ENCODE measurements around the gene SYT2. TPM values are rescaled to one million over a fixed set of nuclear protein-coding genes. Genes with fewer than 3 reads are reported as not detected.

Gene SYT2
- total RNA-seq, 1 experiment from 2014 or later, result 0.09 TPM

DNA sequence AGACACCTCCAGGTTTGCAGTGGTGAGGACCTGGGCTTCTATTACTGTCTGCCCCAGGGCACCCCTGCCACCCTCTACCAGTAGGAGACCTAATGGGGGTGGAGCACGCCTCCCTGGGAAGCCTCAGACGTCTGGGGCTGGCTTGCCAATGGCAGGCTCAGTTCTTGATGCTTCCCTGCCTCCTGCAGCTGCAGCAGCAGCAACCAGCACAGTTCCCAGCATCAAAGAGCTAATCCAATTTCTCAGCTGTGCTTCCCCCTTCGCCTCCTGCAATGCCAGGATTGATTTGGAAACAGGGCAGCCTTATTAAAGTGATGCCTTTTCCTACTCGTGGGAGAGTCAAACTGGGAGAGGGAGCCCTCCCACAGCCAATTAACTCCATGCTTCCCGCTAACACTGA is 8.2 kb downstream of the SYT2 start:
- Mint-ChIP-seq H3K27me3 (ENCODE audit: insufficient read depth, unreplicated experiment) (peaks cover 13% of the 10 kb centered on the region), H3K4me1 (ENCODE audit: low read depth, unreplicated experiment) (no peaks in the 10 kb centered on the region), H3K4me3 (ENCODE audit: unreplicated experiment) (no peak overlapping the region), H3K9me3 (ENCODE audit: unreplicated experiment) (no peaks in the 10 kb centered on the region), H3K36me3 (ENCODE audit: insufficient read depth, unreplicated experiment) (no peaks in the 10 kb centered on the region), H3K27ac (ENCODE audit: unreplicated experiment) (no peak overlapping the region)
- intact Hi-C loops (cut with micrococcal nuclease; ENCODE audit: unreplicated experiment), result no loop called here
- Histone ChIP-seq H3K36me3 (ENCODE audit: control insufficient read depth, insufficient read depth, low read length) (no peaks in the 10 kb centered on the region), H3K9me3 (no peaks in the 10 kb centered on the region), H3K27me3 (replicated peaks; ENCODE audit: control insufficient read depth, insufficient read depth, low read length) (no peaks in the 10 kb centered on the region; the same call in 1 of the 2 replicates), H3K4me3 (ENCODE audit: low read depth, low read length) (no peak overlapping the region), H3K4me1 (no peaks in the 10 kb centered on the region)
- no peak for TF ChIP-seq CTCF (IDR thresholded peaks at IDR 0.05; ENCODE audit: insufficient read depth in 1 of 2, low read depth in 1 of 2, low read length in 1 of 2, severe bottlenecking in 1 of 2, unreplicated experiment in 1 of 2)
- no peak for DNase-seq
- no TSS peak for BruUV-seq (replicated peaks)
- ChIA-PET POLR2A (no interaction called here), CTCF (interaction anchor here (1.3 kb wide), 1 partner anchor 18 kb away, joined by 3 read pairs; no protein-coding TSS in a partner anchor)

- no peak for DNase-seq
- ChIA-PET POLR2A (no interaction called here), CTCF (interaction anchor here (0.6 kb wide), 1 partner anchor 211 kb away, joined by 3 read pairs; no protein-coding TSS in a partner anchor)
- Mint-ChIP-seq H3K9me3 (ENCODE audit: unreplicated experiment) (no peaks in the 10 kb centered on the region), H3K4me3 (ENCODE audit: unreplicated experiment) (no peak overlapping the region), H3K36me3 (ENCODE audit: insufficient read depth, unreplicated experiment) (no peaks in the 10 kb centered on the region), H3K4me1 (ENCODE audit: low read depth, unreplicated experiment) (no peaks in the 10 kb centered on the region), H3K27ac (ENCODE audit: unreplicated experiment) (no peak overlapping the region), H3K27me3 (ENCODE audit: insufficient read depth, unreplicated experiment) (peaks cover 13% of the 10 kb centered on the region)
- BruUV-seq (replicated peaks), result no TSS peak
- Histone ChIP-seq H3K9me3 (no peaks in the 10 kb centered on the region), H3K4me3 (ENCODE audit: low read depth, low read length) (no peak overlapping the region), H3K36me3 (ENCODE audit: control insufficient read depth, insufficient read depth, low read length) (no peaks in the 10 kb centered on the region), H3K27me3 (replicated peaks; ENCODE audit: control insufficient read depth, insufficient read depth, low read length) (no peaks in the 10 kb centered on the region; the same call in 1 of the 2 replicates), H3K4me1 (no peaks in the 10 kb centered on the region)
- TF ChIP-seq CTCF (IDR thresholded peaks at IDR 0.05; ENCODE audit: insufficient read depth in 1 of 2, low read depth in 1 of 2, low read length in 1 of 2, severe bottlenecking in 1 of 2, unreplicated experiment in 1 of 2), result no peak
- intact Hi-C loops (cut with micrococcal nuclease; ENCODE audit: unreplicated experiment), result no loop called here
These were observed 9.1 kb downstream of the SYT2 start for GRCh38 chr1:202701200-202701599.

- no peaks in the 10 kb centered on the region for H3K36me3 ChIP-seq (ENCODE audit: control insufficient read depth, insufficient read depth, low read length)
- H3K36me3 Mint-ChIP-seq (ENCODE audit: insufficient read depth, unreplicated experiment), result no peaks in the 10 kb centered on the region
- no peaks in the 10 kb centered on the region; the same call in 1 of the 2 replicates for H3K27me3 ChIP-seq (replicated peaks; ENCODE audit: control insufficient read depth, insufficient read depth, low read length)
- ChIA-PET POLR2A (interaction anchor here (0.6 kb wide), 1 partner anchor 27 kb away, joined by 3 read pairs; no protein-coding TSS in a partner anchor), CTCF (interaction anchor here (1.0 kb wide), 1 partner anchor 19 kb away, joined by 3 read pairs; no protein-coding TSS in a partner anchor)
- no TSS peak for BruUV-seq (replicated peaks)
- H3K4me1 ChIP-seq, result no peaks in the 10 kb centered on the region
- intact Hi-C loops (cut with micrococcal nuclease; ENCODE audit: unreplicated experiment), result no loop called here
- no peak overlapping the region for H3K4me3 Mint-ChIP-seq (ENCODE audit: unreplicated experiment)
- no peaks in the 10 kb centered on the region for H3K4me1 Mint-ChIP-seq (ENCODE audit: low read depth, unreplicated experiment)
- no peak for TF ChIP-seq CTCF (IDR thresholded peaks at IDR 0.05; ENCODE audit: insufficient read depth in 1 of 2, low read depth in 1 of 2, low read length in 1 of 2, severe bottlenecking in 1 of 2, unreplicated experiment in 1 of 2)
- no peak for DNase-seq
- H3K4me3 ChIP-seq (ENCODE audit: low read depth, low read length), result no peak overlapping the region
- H3K27me3 Mint-ChIP-seq (ENCODE audit: insufficient read depth, unreplicated experiment), result peaks cover 17% of the 10 kb centered on the region
- no peaks in the 10 kb centered on the region for H3K9me3 ChIP-seq
- no peak overlapping the region for H3K27ac Mint-ChIP-seq (ENCODE audit: unreplicated experiment)
- no peaks in the 10 kb centered on the region for H3K9me3 Mint-ChIP-seq (ENCODE audit: unreplicated experiment)
These were observed 10.2 kb downstream of the SYT2 start for GRCh38 chr1:202700061-202700460.
